Measurements from ENCODE around the gene TRPM5.

The TRPM5 gene

GRCh38 chr11:2468363-2469235 is 24.3 kb upstream of the TRPM5 start:
- Histone ChIP-seq H3K27ac (no peak overlapping the region), H3K4me3 (no peak overlapping the region)
- no peak for TF ChIP-seq CTCF (IDR thresholded peaks at IDR 0.05)
- DNase-seq (ENCODE audit: low spot score), result peak; percentile 43

- H3K4me3 ChIP-seq, result no peak overlapping the region
- H3K27ac ChIP-seq, result no peak overlapping the region
- DNase-seq (ENCODE audit: low spot score), result peak; percentile 66
- TF ChIP-seq CTCF (IDR thresholded peaks at IDR 0.05), result no peak
Measured at GRCh38 chr11:2467695-2468055, 23.4 kb upstream of the TRPM5 start.

GRCh38 chr11:2466869-2467694 is 22.8 kb upstream of the TRPM5 start:
- H3K27ac ChIP-seq, result no peak overlapping the region
- H3K4me3 ChIP-seq, result no peak overlapping the region
- no peak for TF ChIP-seq CTCF (IDR thresholded peaks at IDR 0.05)
- DNase-seq (ENCODE audit: low spot score), result peak; percentile 68

DNA sequence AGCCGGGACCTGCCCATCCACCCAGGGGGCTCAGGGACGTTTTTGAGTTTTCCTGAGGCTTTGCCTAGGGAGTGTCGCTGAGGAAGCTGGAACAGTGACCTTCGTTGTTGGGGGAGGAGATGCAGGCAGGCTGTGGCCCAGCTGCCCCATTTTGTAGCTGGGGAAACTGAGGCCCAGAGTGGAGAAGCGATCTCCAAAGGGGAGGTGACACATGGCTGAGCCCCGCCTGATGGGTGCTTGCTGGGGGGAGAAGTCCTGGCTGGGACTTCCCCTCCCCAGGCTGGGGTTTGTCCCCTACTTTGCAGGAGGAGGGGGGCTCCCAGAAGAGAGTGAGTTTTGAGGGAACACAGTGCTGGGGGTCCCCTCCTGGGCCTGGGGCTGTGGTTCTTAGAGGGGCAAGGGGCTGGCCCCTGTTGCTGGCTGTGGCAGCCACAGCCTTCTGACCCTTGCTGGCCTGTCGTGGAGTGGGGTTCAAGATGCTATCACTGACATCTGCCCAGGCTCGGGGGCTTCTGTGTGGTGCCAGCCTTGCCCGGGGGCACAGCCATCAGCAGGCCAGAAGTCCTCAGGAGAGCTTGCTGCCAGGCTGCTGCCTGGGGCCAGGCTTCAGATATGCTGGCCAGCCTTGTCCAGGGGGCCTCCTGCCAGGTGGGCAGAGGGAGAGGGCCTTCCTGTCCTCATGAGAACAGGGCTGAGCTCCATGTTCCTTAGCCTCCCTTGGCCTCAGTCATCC is 21.9 kb upstream of the TRPM5 start:
- TF ChIP-seq CTCF (IDR thresholded peaks at IDR 0.05), result no peak
- no peak overlapping the region for H3K27ac ChIP-seq
- DNase-seq (ENCODE audit: low spot score), result peak; percentile 58
- no peak overlapping the region for H3K4me3 ChIP-seq

- peak; percentile 59 for DNase-seq (ENCODE audit: low spot score)
- H3K4me3 ChIP-seq, result no peak overlapping the region
- no peak overlapping the region for H3K27ac ChIP-seq
- TF ChIP-seq CTCF (IDR thresholded peaks at IDR 0.05), result no peak
Measured at GRCh38 chr11:2465202-2466068, 21.1 kb upstream of the TRPM5 start.

GRCh38 chr11:2464451-2465165 is 20.3 kb upstream of the TRPM5 start:
- no peak for TF ChIP-seq CTCF (IDR thresholded peaks at IDR 0.05)
- DNase-seq (ENCODE audit: low spot score), result peak; percentile 52
- Histone ChIP-seq H3K27ac (no peak overlapping the region), H3K4me3 (no peak overlapping the region)

Measured in coronary artery (tissue), 2 donors.